EL (cell line): ENCODE results near the gene UBE2C.
"Not testable (repeated sequence)": the region's sequence is repeated elsewhere in the genome, so short reads cannot be mapped to it uniquely, and the experiment has no call there.

Experiments used
- DNase-seq: peaks from one replicate; pipeline ENCODE4 v3.0.0-alpha.2; 2016

UBE2C gene

DNA sequence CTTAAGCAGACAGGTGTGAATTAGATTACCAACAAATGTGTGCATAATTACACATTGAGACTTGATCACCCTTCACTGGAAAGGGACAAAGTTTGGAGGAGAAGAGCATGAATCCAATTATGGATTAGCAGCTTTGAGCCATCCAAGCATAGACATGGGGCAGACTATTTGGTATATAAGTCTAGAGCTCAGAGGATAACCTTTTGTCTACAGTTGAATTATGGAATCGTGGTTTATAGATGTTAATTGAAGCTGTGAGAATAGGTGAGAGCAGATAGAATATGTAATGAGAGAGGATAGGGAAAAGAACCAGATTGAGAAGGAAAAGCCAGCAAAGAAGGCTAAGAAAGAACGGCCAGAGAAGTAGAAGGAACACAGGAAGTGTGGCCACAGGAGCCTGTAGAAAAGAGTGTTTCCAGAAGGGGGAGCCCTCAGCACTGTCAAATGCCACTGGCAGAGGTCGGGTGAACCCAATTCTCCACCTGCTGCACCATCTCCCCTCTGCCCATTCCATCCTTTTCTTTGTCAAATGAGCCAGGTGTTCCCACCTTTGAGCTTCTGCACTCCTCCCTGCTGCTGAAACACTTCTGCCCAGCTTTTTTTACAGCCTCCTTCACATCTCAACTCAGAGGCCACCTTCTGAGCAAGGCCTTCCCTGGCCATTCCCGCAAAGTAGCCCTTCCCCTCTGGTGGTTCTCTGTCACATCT lies 13.4 kb upstream of the UBE2C start:
- DNase-seq = peak; percentile 64

DNA sequence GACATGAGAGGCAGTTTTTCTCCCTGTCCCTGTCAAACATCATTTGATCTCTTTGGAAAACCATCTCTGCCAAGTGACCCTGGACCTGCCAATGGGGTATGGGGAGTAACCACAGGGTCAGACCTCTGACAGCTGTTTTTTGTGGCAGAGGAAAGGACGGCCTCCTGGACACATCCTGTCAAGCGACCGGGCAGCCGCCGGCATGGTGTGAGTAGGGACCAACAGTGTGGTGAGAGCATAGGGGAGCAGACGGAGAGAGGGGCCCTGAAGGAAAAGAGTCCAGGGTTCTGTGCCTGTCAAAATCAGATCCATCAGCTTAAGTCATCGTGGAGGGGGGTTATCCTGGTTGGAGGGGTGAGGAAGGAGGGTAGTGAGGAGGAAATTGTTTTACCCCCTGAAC lies 10.6 kb upstream of the UBE2C start:
- no peak for DNase-seq

DNA sequence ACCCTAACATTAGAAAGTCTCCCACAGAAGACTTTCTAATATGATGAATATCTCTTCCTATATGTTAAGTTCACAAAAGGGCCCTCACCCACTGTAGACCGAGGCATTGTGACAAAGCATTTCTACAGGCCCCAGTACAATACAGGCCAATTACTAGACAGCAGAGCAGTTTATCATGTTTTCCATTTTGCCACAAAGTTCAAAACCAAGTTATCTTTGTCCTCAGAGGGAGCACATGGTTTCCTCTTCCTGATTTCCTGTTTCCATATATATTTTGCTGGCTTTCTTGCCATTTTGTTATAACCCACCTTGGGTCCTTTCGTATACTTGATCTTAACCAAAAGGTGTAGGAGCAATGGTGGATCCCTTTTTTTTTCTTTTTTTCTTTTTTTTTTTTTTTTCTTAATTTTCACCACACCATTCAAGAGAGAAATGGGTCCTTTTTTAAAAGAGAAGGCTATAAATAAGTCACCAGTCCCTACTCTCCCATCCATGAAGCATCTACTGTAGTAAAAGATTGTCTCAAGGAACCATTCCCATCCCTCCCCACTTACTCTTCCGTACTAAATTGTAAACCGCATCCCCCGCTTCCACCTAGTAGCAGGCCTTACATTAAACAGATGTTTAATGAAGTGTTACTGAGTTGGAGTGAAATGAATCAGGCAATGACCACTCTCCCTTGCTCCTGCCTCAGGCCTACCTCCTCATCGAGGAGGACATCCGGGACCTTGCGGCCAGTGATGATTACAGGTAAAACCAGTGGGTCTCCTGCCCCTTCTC lies 2.1 kb upstream of the UBE2C start:
- no peak for DNase-seq

- no peak for DNase-seq
Measured at GRCh38 chr20:45813006-45813340, 529 bp downstream of the UBE2C start.

GRCh38 chr20:45813489-45813888 lies 1.0 kb downstream of the UBE2C start:
- no peak for DNase-seq

GRCh38 chr20:45814314-45814713 lies 1.9 kb downstream of the UBE2C start:
- no peak for DNase-seq

DNA sequence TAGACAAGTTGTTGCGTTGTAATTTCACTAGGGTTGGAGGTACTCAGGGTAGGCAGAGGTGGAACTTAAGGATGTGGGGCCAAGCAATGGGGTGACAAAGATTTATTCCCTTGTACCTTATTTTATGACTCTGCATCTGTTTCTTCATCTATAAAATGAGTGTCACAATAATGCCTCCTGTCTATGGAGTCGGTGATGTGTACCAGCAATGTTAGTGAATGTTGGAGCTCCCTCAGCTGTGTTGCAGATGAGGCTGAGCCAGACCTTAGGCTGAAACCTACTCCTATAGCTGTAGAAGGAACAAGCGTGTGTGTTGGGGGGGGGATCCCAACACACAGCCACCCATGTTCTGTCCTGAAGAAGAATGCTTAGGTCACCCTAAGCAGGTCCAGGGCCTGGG lies 4.5 kb downstream of the UBE2C start:
- DNase-seq = peak; percentile 34

GRCh38 chr20:45817376-45818194 lies 5.1 kb downstream of the UBE2C start:
- DNase-seq = peak; percentile 86

- DNase-seq = no peak
Measured at GRCh38 chr20:45818239-45818638, 5.8 kb downstream of the UBE2C start.

- DNase-seq = no peak
Measured at GRCh38 chr20:45819466-45819865, 7.0 kb downstream of the UBE2C start.

- DNase-seq = no peak
Measured at GRCh38 chr20:45821947-45822346, 9.5 kb downstream of the UBE2C start.

GRCh38 chr20:45822857-45823256 lies 10.4 kb downstream of the UBE2C start:
- DNase-seq = peak; percentile 56

DNA sequence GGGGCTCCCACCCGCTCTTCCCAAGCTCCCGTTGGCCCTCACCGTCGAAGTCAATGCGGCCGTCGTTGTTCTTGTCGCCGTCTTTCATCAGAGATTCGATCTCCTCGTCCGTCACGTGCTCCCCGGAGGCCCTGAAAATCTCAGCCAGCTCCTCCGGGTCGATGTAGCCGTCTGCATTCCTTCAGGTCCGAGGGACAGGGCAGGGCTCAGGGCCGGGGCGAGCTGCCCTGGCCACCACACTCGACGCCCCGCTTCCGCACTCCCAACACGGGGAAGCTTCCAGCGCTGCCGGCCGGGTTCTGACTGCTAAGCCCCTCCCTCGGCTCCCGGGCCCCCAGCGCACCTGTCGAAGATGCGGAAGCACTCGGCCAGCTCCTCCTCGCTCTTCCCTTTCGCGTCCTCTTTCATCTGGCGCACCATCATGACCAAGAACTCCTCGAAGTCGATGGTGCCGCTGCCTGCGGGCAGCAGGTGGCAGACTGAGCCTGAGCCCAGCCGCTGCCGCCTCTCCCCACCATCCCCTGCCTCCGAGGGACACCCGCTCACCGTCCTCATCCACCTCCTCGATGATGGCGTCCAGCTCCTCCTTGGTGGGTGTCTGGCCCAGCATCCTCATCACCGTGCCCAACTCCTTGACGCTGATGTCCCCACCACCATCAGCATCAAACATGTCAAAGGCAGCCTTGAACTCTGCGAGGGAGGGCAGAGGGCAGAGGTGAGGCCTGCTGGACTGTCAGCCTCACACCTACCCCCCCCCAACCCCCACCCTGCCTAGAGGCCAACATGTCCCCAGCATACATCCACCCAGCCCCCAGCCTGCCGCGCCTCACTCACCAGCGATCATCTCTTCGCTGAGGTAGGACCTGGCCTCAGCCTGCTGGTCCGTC lies 11.7 kb downstream of the UBE2C start:
- peak; percentile 33 for DNase-seq

DNA sequence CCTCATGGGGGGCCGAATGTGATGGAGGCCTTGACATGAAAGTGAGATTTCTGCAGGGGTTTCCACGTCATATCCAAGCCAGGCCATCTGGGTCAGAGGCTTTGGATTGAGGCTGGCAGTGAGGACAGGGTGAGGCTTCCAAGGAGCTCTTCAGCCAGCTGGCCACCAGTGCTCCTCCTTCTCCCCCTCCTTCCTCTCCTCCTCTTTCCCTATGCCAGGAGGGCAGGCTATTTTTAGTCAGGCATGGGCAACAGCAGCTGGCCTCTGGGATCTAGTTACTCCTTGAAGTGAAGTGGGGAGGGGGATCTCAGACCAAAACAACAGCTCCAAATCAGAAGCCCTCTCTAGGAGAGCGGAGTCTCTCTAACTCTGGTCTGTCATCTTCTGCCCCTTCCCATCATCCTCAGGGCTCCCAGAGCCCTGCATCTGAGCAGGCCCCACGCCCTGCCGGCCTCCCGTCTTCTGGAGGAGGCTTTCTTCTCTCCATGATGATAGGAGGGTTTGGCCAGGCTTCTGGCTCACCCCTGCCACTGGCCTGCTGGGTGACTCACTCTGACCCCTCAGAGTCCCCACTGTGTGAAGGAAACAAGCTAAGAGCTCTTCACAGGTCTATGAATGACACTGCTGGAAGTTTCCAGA lies 14.1 kb downstream of the UBE2C start:
- peak; percentile 33 for DNase-seq

- DNase-seq = no peak
Measured at GRCh38 chr20:45827030-45827652, 14.7 kb downstream of the UBE2C start, which contains the start of gene TNNC2. TSS of gene TNNC2 (minus strand) at chr20:45827312. CDS start at chr20:45827248, 64 bp downstream.

DNA sequence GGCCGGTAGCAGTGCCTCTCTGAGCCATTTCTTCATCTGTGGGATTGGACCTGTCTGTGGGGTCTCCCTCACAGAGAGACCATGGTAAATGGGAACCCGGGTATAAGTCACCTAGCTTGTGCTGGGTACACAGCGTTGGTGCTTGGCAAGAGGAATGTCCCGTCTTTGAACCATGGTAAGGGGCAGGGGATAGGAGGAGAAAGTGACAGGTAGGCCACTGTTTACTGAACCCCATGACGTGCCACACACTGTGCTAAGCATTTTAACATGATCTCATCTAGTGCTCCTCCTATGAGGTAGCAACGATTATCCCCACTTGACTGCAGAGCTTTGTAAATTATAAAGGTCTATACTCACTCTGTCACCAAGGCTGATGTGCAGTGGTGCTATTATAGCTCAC lies 15.3 kb downstream of the UBE2C start:
- no peak for DNase-seq

DNA sequence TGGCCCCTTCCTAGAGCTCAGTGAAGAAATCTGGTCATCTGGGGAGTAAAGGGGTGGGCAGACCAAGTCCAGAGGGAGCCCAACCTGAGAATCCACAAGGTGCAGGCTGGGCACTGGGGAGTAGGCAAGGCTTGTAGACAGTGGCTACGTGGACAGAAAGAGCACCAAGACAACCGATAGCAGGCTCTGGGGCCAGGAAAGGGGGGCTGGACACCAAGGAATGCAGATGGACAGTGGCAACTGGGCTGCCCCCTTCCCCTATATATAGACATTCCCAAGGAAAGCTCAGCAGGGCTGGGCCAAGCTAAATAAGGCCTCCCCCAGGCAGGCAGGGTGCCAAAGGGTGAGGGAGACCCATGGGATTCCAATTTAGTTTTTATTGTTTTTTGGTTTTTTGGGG lies 16.1 kb downstream of the UBE2C start:
- DNase-seq = no peak

DNA sequence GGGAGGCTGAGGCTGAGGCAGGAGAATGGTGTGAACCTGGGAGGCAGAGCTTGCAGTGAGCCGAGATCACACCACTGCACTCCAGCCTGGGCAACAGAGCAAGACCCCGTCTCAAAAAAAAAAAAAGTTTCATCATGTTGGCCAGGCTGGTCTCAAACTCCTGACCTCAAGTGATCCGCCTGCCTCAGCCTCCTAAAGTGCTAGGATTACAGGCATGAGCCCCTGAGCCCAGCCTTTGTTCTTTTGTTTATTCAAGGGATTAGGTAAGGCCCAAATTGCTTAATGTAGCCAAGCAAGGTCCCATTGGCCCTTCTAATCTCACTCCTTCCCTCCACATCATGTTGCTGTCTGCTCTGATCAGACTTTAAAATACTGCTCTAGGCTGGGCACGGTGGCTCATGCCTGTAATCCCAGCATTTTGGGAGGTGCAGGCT lies 17.2 kb downstream of the UBE2C start:
- DNase-seq = not testable (repeated sequence)

GRCh38 chr20:45832619-45833018 lies 20.2 kb downstream of the UBE2C start:
- no peak for DNase-seq

DNA sequence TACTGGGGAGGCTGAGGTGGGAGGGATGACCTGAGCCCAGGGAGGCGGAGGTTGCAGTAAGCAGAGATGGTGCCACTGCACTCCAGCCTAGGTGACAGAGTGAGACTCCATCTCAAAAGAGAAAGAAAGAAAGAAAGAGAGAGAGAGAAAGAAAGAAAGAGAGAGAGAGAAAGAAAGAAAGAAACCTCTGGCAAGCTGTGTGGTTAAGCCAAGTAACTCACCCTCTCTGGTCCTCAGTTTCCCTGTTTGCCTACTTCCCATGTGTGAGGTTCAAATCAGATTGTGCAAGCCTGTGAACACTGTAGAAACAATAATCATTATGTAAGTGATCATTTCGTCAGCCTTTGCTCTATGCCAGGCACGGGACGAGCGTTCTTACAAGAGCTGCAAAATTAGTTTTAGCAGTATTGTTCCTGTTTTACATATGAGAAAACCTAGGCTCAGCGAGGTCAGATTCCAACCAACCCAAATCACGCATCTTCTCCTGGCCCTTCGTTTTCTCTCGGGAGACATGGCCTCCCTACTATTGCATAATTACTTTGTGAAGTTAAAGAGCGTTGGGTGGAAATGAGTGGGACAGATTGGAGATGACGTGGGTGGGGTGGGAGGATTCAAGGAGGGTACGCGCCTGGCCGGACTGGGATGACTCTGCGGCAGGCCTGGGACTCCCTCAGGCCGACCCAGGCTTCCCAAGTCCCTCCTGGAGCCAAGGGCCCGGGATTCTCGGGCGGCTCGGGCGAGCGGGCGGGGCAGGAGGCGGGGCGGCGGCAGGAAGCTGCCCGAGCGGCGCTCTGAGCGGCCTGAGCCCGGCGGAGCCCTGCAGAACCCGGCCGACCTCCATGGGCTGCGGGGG lies 20.8 kb downstream of the UBE2C start, which contains the start of gene SNX21:
TSS of gene SNX21 (plus strand) at position 770 of the 853 bp plus-strand sequence. CDS start 121 bp downstream, outside the sequence.
- peak; percentile 95 for DNase-seq
